Activated effector memory CD4-positive, alpha-beta T cell treated with anti-CD3 and anti-CD28 coated beads, Interleukin-2, amount 50 U/mL, for 16 hours (primary cell): ENCODE results near the gene SERPINA1.

Source experiments
- DNase-seq: peaks from one replicate; pipeline ENCODE4 v3.0.0-alpha.2; 2020

SERPINA1 gene

GRCh38 chr14:94345344-94346064, 42.9 kb downstream of the SERPINA1 start:
- no peak for DNase-seq

GRCh38 chr14:94344389-94344788, 44.0 kb downstream of the SERPINA1 start:
- DNase-seq: no peak

- no peak for DNase-seq
Observed at GRCh38 chr14:94343238-94344005, 45.0 kb downstream of the SERPINA1 start.

GRCh38 chr14:94342334-94342934, 46.0 kb downstream of the SERPINA1 start:
- peak; percentile 70 for DNase-seq

- no peak for DNase-seq
Observed at GRCh38 chr14:94341656-94342333, 46.6 kb downstream of the SERPINA1 start.

- DNase-seq: no peak
Observed at GRCh38 chr14:94340533-94340932, 47.9 kb downstream of the SERPINA1 start.

GRCh38 chr14:94338023-94338422, 50.4 kb downstream of the SERPINA1 start:
- DNase-seq: no peak

- DNase-seq: no peak
Observed at GRCh38 chr14:94337274-94337673, 51.1 kb downstream of the SERPINA1 start.

GRCh38 chr14:94334872-94335271, 53.5 kb downstream of the SERPINA1 start:
- DNase-seq: no peak

GRCh38 chr14:94332587-94332986, 55.8 kb downstream of the SERPINA1 start:
- no peak for DNase-seq

GRCh38 chr14:94332063-94332583, 56.3 kb downstream of the SERPINA1 start:
- DNase-seq: no peak

GRCh38 chr14:94331462-94331861, 56.9 kb downstream of the SERPINA1 start:
- no peak for DNase-seq

- no peak for DNase-seq
Observed at GRCh38 chr14:94330857-94331256, 57.5 kb downstream of the SERPINA1 start.

- DNase-seq: no peak
Observed at GRCh38 chr14:94330432-94330831, 58.0 kb downstream of the SERPINA1 start.

GRCh38 chr14:94329857-94330256, 58.5 kb downstream of the SERPINA1 start:
- DNase-seq: no peak

GRCh38 chr14:94328196-94328595, 60.2 kb downstream of the SERPINA1 start:
- no peak for DNase-seq
